ENCODE measurements around the gene UCP2. TPM values are rescaled to one million over a fixed set of nuclear protein-coding genes. Genes with fewer than 3 reads are reported as not detected.
A peak's percentile ranks its signal among the peaks of the same experiment; 100 is the strongest.

Gene UCP2
- 1.0 and 2.0 TPM in 2 replicates for total RNA-seq (2014; rRNA removed; shearing (Covaris generic))

GRCh38 chr11:73982595-73982989 is at the start of gene UCP2:
TSS of gene UCP2 (minus strand) at chr11:73982843. CDS start at chr11:73978378, 4,465 bp downstream.
- H3K4me3 ChIP-seq: peak within 1 kb of the TSS; percentile 53
- DNase-seq (ENCODE audit: low read depth in 1 of 2, low spot score in 2 of 2): peak in 1 of 2 experiments; percentile 72
- H3K27ac ChIP-seq: peak within 1 kb of the TSS; percentile 67
- H3K27me3 ChIP-seq (replicated peaks): no peaks in the 10 kb centered on the region
- H3K36me3 ChIP-seq: no peaks in the 10 kb centered on the region
- no peaks in the 10 kb centered on the region for H3K9me3 ChIP-seq (replicated peaks)
- H3K4me1 ChIP-seq (replicated peaks): peaks cover 12% of the 10 kb centered on the region

- no peak for DNase-seq (ENCODE audit: low read depth in 1 of 2, low spot score in 2 of 2)
- Histone ChIP-seq H3K36me3 (peaks cover 11% of the 10 kb centered on the region; the same call in 1 of the 2 replicates), H3K9me3 (replicated peaks) (no peaks in the 10 kb centered on the region), H3K27me3 (replicated peaks) (no peaks in the 10 kb centered on the region), H3K4me1 (replicated peaks) (peaks cover 12% of the 10 kb centered on the region), H3K4me3 (no peak overlapping the region), H3K27ac (no peak overlapping the region)
These were observed 48.4 kb upstream of the UCP2 start for GRCh38 chr11:74030723-74031676.

DNA sequence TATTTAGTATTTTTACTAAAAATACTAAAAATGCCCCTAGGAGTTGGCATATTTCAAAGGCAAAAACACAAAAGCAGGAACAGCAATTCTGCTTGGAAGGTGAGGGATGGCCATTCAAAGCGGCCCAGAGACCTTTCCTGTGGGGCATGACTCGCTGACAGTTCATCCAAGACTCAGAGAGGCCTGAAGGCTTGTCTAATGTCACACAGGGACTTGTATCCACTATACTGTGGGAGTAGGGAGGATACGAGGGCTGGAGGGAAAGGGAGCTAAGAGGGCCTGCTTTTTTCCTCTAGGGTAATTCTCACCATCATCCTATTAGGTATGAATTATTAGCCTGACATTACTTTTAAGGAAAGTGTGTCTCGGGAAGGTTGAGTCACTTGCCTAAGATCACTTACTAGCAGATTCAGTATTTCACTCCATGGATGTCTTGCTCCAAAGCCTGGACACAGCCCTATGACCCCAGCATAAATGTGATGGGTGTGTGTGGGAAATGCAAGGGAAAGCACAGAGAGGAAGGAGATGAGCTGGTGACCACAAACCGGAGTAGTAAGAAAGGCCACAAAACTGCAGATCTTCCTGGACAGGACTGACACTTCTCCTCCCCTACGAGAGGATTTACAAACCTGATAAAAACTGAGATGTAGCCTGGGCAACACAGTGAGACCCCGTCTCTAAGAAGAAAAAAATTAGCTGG is 43.0 kb upstream of the UCP2 start:
- DNase-seq (ENCODE audit: low read depth in 1 of 2, low spot score in 2 of 2): peak in 1 of 2 experiments; percentile 12
- Histone ChIP-seq H3K27ac (0 out of 2 replicates have a peak overlapping the region, but pooled peaks have one; percentile 16), H3K27me3 (replicated peaks) (no peaks in the 10 kb centered on the region), H3K36me3 (no peaks in the 10 kb centered on the region), H3K4me1 (replicated peaks) (peaks cover 20% of the 10 kb centered on the region; the same call in 1 of the 2 replicates), H3K4me3 (no peak overlapping the region), H3K9me3 (replicated peaks) (no peaks in the 10 kb centered on the region)

- DNase-seq (ENCODE audit: low read depth in 1 of 2, low spot score in 2 of 2): peak in 1 of 2 experiments; percentile 3
- H3K4me3 ChIP-seq: no peak overlapping the region
- no peaks in the 10 kb centered on the region for H3K36me3 ChIP-seq
- no peaks in the 10 kb centered on the region for H3K9me3 ChIP-seq (replicated peaks)
- peaks cover 20% of the 10 kb centered on the region; the same call in 1 of the 2 replicates for H3K4me1 ChIP-seq (replicated peaks)
- H3K27me3 ChIP-seq (replicated peaks): no peaks in the 10 kb centered on the region
- no peak overlapping the region for H3K27ac ChIP-seq
These were observed 41.8 kb upstream of the UCP2 start for GRCh38 chr11:74024261-74025029.

- DNase-seq (ENCODE audit: low read depth in 1 of 2, low spot score in 2 of 2): no peak
- Histone ChIP-seq H3K27ac (no peak overlapping the region), H3K9me3 (replicated peaks) (no peaks in the 10 kb centered on the region), H3K4me1 (replicated peaks) (peaks cover 20% of the 10 kb centered on the region; the same call in 1 of the 2 replicates), H3K27me3 (replicated peaks) (no peaks in the 10 kb centered on the region), H3K36me3 (no peaks in the 10 kb centered on the region), H3K4me3 (no peak overlapping the region)
These were observed 40.6 kb upstream of the UCP2 start for GRCh38 chr11:74023276-74023675.

GRCh38 chr11:74022546-74022945 is 39.9 kb upstream of the UCP2 start:
- Histone ChIP-seq H3K27me3 (replicated peaks) (no peaks in the 10 kb centered on the region), H3K4me3 (no peak overlapping the region), H3K27ac (no peak overlapping the region), H3K9me3 (replicated peaks) (no peaks in the 10 kb centered on the region), H3K4me1 (replicated peaks) (peaks cover 20% of the 10 kb centered on the region; the same call in 1 of the 2 replicates), H3K36me3 (no peaks in the 10 kb centered on the region)
- no peak for DNase-seq (ENCODE audit: low read depth in 1 of 2, low spot score in 2 of 2)

- Histone ChIP-seq H3K4me1 (replicated peaks) (peaks cover 16% of the 10 kb centered on the region; the same call in 1 of the 2 replicates), H3K36me3 (no peaks in the 10 kb centered on the region), H3K4me3 (no peak overlapping the region), H3K9me3 (replicated peaks) (no peaks in the 10 kb centered on the region), H3K27me3 (replicated peaks) (no peaks in the 10 kb centered on the region), H3K27ac (no peak overlapping the region)
- DNase-seq (ENCODE audit: low read depth in 1 of 2, low spot score in 2 of 2): no peak
These were observed 39.4 kb upstream of the UCP2 start for GRCh38 chr11:74021998-74022397.

- Histone ChIP-seq H3K4me3 (no peak overlapping the region), H3K27ac (no peak overlapping the region), H3K4me1 (replicated peaks) (peaks cover 3% of the 10 kb centered on the region; the same call in 1 of the 2 replicates), H3K27me3 (replicated peaks) (no peaks in the 10 kb centered on the region), H3K9me3 (replicated peaks) (no peaks in the 10 kb centered on the region), H3K36me3 (no peaks in the 10 kb centered on the region)
- DNase-seq (ENCODE audit: low read depth in 1 of 2, low spot score in 2 of 2): no peak
These were observed 37.9 kb upstream of the UCP2 start for GRCh38 chr11:74020539-74020938.

GRCh38 chr11:74019860-74020259 is 37.2 kb upstream of the UCP2 start:
- no peak overlapping the region for H3K4me3 ChIP-seq
- no peaks in the 10 kb centered on the region for H3K9me3 ChIP-seq (replicated peaks)
- DNase-seq (ENCODE audit: low read depth in 1 of 2, low spot score in 2 of 2): no peak
- no peaks in the 10 kb centered on the region for H3K36me3 ChIP-seq
- H3K27me3 ChIP-seq (replicated peaks): no peaks in the 10 kb centered on the region
- H3K27ac ChIP-seq: no peak overlapping the region
- H3K4me1 ChIP-seq (replicated peaks): no peaks in the 10 kb centered on the region; the same call in 1 of the 2 replicates

GRCh38 chr11:74019104-74019738 is 36.6 kb upstream of the UCP2 start:
- Histone ChIP-seq H3K27me3 (replicated peaks) (no peaks in the 10 kb centered on the region), H3K4me1 (replicated peaks) (no peaks in the 10 kb centered on the region), H3K27ac (no peak overlapping the region), H3K4me3 (no peak overlapping the region), H3K36me3 (no peaks in the 10 kb centered on the region), H3K9me3 (replicated peaks) (no peaks in the 10 kb centered on the region)
- no peak for DNase-seq (ENCODE audit: low read depth in 1 of 2, low spot score in 2 of 2)

- H3K27ac ChIP-seq: no peak overlapping the region
- DNase-seq (ENCODE audit: low read depth in 1 of 2, low spot score in 2 of 2): no peak
These were observed 35.8 kb upstream of the UCP2 start for GRCh38 chr11:74018331-74019005.

GRCh38 chr11:74017631-74018030 is 35.0 kb upstream of the UCP2 start:
- no peaks in the 10 kb centered on the region for H3K36me3 ChIP-seq
- no peak overlapping the region for H3K27ac ChIP-seq
- no peak for DNase-seq (ENCODE audit: low read depth in 1 of 2, low spot score in 2 of 2)
- no peaks in the 10 kb centered on the region for H3K27me3 ChIP-seq (replicated peaks)
- H3K4me1 ChIP-seq (replicated peaks): no peaks in the 10 kb centered on the region
- no peaks in the 10 kb centered on the region for H3K9me3 ChIP-seq (replicated peaks)
- H3K4me3 ChIP-seq: no peak overlapping the region

More at GRCh38 chr11:74018331-74019005, 35.8 kb upstream of the UCP2 start:
- Histone ChIP-seq H3K4me1 (replicated peaks) (no peaks in the 10 kb centered on the region), H3K4me3 (no peak overlapping the region), H3K36me3 (no peaks in the 10 kb centered on the region), H3K27me3 (replicated peaks) (no peaks in the 10 kb centered on the region), H3K9me3 (replicated peaks) (no peaks in the 10 kb centered on the region)
